HEK293 (cell line): ENCODE data around the gene METTL6.

Source experiments
- CTCF ChIA-PET: fragments of 350-600 bp; formaldehyde crosslinking; extraction: SDS; loops from one replicate; lab custom pipeline; 2021; ENCODE audit warnings: antibody characterized with exemption; lab: Yijun Ruan, JAX
- POLR2A ChIA-PET: fragments of 300-600 bp; formaldehyde crosslinking; extraction: SDS; loops from one replicate; lab custom pipeline; 2020; ENCODE audit warnings: antibody characterized with exemption, inconsistent platforms; lab: Yijun Ruan, JAX
- H3K27ac ChIP-seq: fragments of 200-500 bp; sonication (Bioruptor generic); 2 replicates; pipeline ENCODE4 v1.5.1; 2014; ENCODE audit warnings: low read depth, low read length, control low read depth, inconsistent platforms; ENCODE audit errors: extremely low read depth
- H3K36me3 ChIP-seq, 2 experiments: fragments of 200-500 bp in 1 of 2; sonication (Bioruptor generic) in 1 of 2; 1 replicate in 1 of 2; 2 replicates in 1 of 2; pipeline ENCODE4 v1.5.1; 2014 to 2017; ENCODE audit warnings: inconsistent platforms in 2 of 2, low read length in 2 of 2; ENCODE audit not compliant: control insufficient read depth in 2 of 2, insufficient read depth in 1 of 2
- H3K4me1 ChIP-seq: fragments of 200-500 bp; sonication (Bioruptor generic); 2 replicates; pipeline ENCODE4 v1.5.1; 2014; ENCODE audit warnings: mild to moderate bottlenecking, low read length, inconsistent platforms; ENCODE audit not compliant: control insufficient read depth, insufficient read depth
- H3K4me3 ChIP-seq: 2 replicates; pipeline ENCODE4 v1.5.1; 2011; ENCODE audit warnings: low read depth, mild to moderate bottlenecking, control low read depth, low read length, moderate library complexity
- H3K9me3 ChIP-seq: fragments of 200-500 bp; sonication (Bioruptor generic); 2 replicates; pipeline ENCODE4 v1.5.1; 2014; ENCODE audit warnings: low read depth, low read length, inconsistent platforms; ENCODE audit not compliant: control insufficient read depth, insufficient read depth
- BCL11B ChIP-seq: fragments of 450-650 bp; formaldehyde crosslinking; IDR thresholded peaks from 2 replicates; pipeline ENCODE4 v1.5.1; 2016; ENCODE audit warnings: low read depth, missing biosample characterization, missing genetic modification characterization
- KLF1 ChIP-seq: fragments of 450-650 bp; formaldehyde crosslinking; IDR thresholded peaks from 2 replicates; pipeline ENCODE4 v1.5.1; 2016; ENCODE audit warnings: missing biosample characterization, missing genetic modification characterization
- PATZ1 ChIP-seq: fragments of 450-650 bp; formaldehyde crosslinking; IDR thresholded peaks from 2 replicates; pipeline ENCODE4 v1.5.1; 2016; ENCODE audit warnings: missing biosample characterization, missing genetic modification characterization
- PRDM2 ChIP-seq: fragments of 450-650 bp; formaldehyde crosslinking; IDR thresholded peaks from 2 replicates; pipeline ENCODE4 v1.5.1; 2016; ENCODE audit warnings: missing biosample characterization, missing genetic modification characterization, borderline replicate concordance
- ZBTB10 ChIP-seq: fragments of 450-650 bp; formaldehyde crosslinking; IDR thresholded peaks from 2 replicates; pipeline ENCODE4 v1.5.1; 2016; ENCODE audit warnings: missing biosample characterization, missing genetic modification characterization
- ZNF140 ChIP-seq: fragments of 450-650 bp; formaldehyde crosslinking; IDR thresholded peaks from 2 replicates; pipeline ENCODE4 v1.5.1; 2016; ENCODE audit warnings: missing biosample characterization, missing genetic modification characterization
- ZNF302 ChIP-seq: fragments of 450-650 bp; formaldehyde crosslinking; IDR thresholded peaks from 2 replicates; pipeline ENCODE4 v1.5.1; 2016; ENCODE audit warnings: missing biosample characterization, missing genetic modification characterization, low read depth
- ZNF48 ChIP-seq: fragments of 450-650 bp; formaldehyde crosslinking; IDR thresholded peaks from 2 replicates; pipeline ENCODE4 v1.5.1; 2016; ENCODE audit warnings: missing biosample characterization, missing genetic modification characterization
- ZNF510 ChIP-seq: fragments of 450-650 bp; formaldehyde crosslinking; IDR thresholded peaks from 2 replicates; pipeline ENCODE4 v1.5.1; 2018; ENCODE audit warnings: mild to moderate bottlenecking, missing genetic modification characterization, missing biosample characterization; ENCODE audit not compliant: insufficient replicate concordance
- ZNF596 ChIP-seq: fragments of 450-650 bp; IDR thresholded peaks from 2 replicates; pipeline ENCODE4 v1.5.0; 2018; ENCODE audit warnings: missing biosample characterization, mild to moderate bottlenecking, missing genetic modification characterization, moderate library complexity
- ZNF610 ChIP-seq: fragments of 450-650 bp; formaldehyde crosslinking; IDR thresholded peaks from 2 replicates; pipeline ENCODE4 v1.5.1; 2016; ENCODE audit warnings: missing biosample characterization, missing genetic modification characterization, borderline replicate concordance
- ZNF639 ChIP-seq: fragments of 450-650 bp; formaldehyde crosslinking; IDR thresholded peaks from 2 replicates; pipeline ENCODE4 v1.5.1; 2016; ENCODE audit warnings: missing biosample characterization, missing genetic modification characterization
- ZNF707 ChIP-seq: fragments of 450-650 bp; formaldehyde crosslinking; IDR thresholded peaks from 2 replicates; pipeline ENCODE4 v1.5.1; 2016; ENCODE audit warnings: missing biosample characterization, missing genetic modification characterization
- ZNF747 ChIP-seq: fragments of 450-650 bp; formaldehyde crosslinking; IDR thresholded peaks from 2 replicates; pipeline ENCODE4 v1.5.1; 2016; ENCODE audit warnings: missing biosample characterization, missing genetic modification characterization
- ZNF785 ChIP-seq: fragments of 450-650 bp; formaldehyde crosslinking; IDR thresholded peaks from 2 replicates; pipeline ENCODE4 v1.5.1; 2016; ENCODE audit warnings: missing biosample characterization, missing genetic modification characterization
- ZSCAN4 ChIP-seq: fragments of 450-650 bp; formaldehyde crosslinking; IDR thresholded peaks from 2 replicates; pipeline ENCODE4 v1.5.1; 2017; ENCODE audit warnings: missing biosample characterization, missing genetic modification characterization

METTL6 gene

GRCh38 chr3:15471861-15472260 lies 44.5 kb upstream of the METTL6 start (continued):
- no peak for TF ChIP-seq PRDM2 (tag by site-specific recombination)
- TF ChIP-seq ZBTB10: no peak
- no peak for TF ChIP-seq ZNF707 (tag by site-specific recombination)
- TF ChIP-seq, all 188 proteins: peak for 0

- ChIA-PET CTCF (interaction anchor here (0.9 to 1.1 kb wide), 2 partner anchors 42 to 79 kb away, joined by 3 read pairs; no protein-coding TSS in a partner anchor), POLR2A (no interaction called here)
- Histone ChIP-seq H3K9me3 (no peaks in the 10 kb centered on the region), H3K36me3 (no peaks in the 10 kb centered on the region), H3K27ac (no peak overlapping the region), H3K4me3 (no peak overlapping the region), H3K4me1 (no peaks in the 10 kb centered on the region)
- no peak for TF ChIP-seq BCL11B (tag by site-specific recombination)
- no peak for TF ChIP-seq ZNF596 (tag by site-specific recombination)
- TF ChIP-seq ZNF140 (tag by site-specific recombination): no peak
- no peak for TF ChIP-seq PATZ1 (tag by site-specific recombination)
- no peak for TF ChIP-seq ZNF48
- TF ChIP-seq PRDM2 (tag by site-specific recombination): no peak
- TF ChIP-seq ZNF785 (tag by site-specific recombination): no peak
- no peak for TF ChIP-seq ZNF639 (tag by site-specific recombination)
- no peak for TF ChIP-seq ZSCAN4 (tag by site-specific recombination)
- no peak for TF ChIP-seq ZNF610 (tag by site-specific recombination)
- no peak for TF ChIP-seq ZNF747
- TF ChIP-seq ZNF302: no peak
- no peak for TF ChIP-seq ZNF510
- no peak for TF ChIP-seq KLF1 (tag by site-specific recombination)
Measured at GRCh38 chr3:15470849-15471248, 43.5 kb upstream of the METTL6 start.
